Measurements from ENCODE around the gene DNAJC27. TPM values are rescaled to one million over a fixed set of nuclear protein-coding genes. Genes with fewer than 3 reads are reported as not detected.

Gene DNAJC27
- polyA plus RNA-seq, 1 of the 3 experiments (the other 2 are of a cell fraction), result 2.4 TPM

GRCh38 chr2:24894750-24895149 lies 77.0 kb downstream of the DNAJC27 start:
- H3K4me3 ChIP-seq (ENCODE audit: low read depth in 2 of 2, low read length in 1 of 2), result no peak overlapping the region
- H3K4me1 ChIP-seq (ENCODE audit: control insufficient read depth in 1 of 2, insufficient read depth in 2 of 2, low read depth in 1 of 2, low read length in 1 of 2), result no peaks in the 10 kb centered on the region
- H3K27ac ChIP-seq (ENCODE audit: low read depth in 2 of 2, low read length in 1 of 2), result no peak overlapping the region
- ChIA-PET POLR2A (no interaction called here), CTCF (no interaction called here)
- peaks cover 6% of the 10 kb centered on the region for H3F3A ChIP-seq (replicated peaks; ENCODE audit: insufficient read depth)
- peaks cover 0 to 18% of the 10 kb centered on the region in 2 experiments for H3K36me3 ChIP-seq (replicated peaks in 1 of 2; ENCODE audit: control insufficient read depth in 1 of 2, insufficient read depth in 2 of 2, low read length in 1 of 2)
- DNase-seq, result no peak
- no peak overlapping the region for H2AFZ ChIP-seq (ENCODE audit: low read depth)
- no peaks in the 10 kb centered on the region for H3K79me2 ChIP-seq (ENCODE audit: insufficient read depth)
- H3K9me2 ChIP-seq, result no peaks in the 10 kb centered on the region
- H3K9ac ChIP-seq, result no peak overlapping the region
- WGBS (ENCODE audit: low lambda C conversion rate), result 54% methylated on average over 3 of the region's 3 CpGs
- no peak overlapping the region for H3K4me2 ChIP-seq
- TF ChIP-seq JUND (IDR thresholded peaks at IDR 0.05) (no peak), TCF12 (IDR thresholded peaks at IDR 0.05) (no peak), POLR2AphosphoS5 (IDR thresholded peaks at IDR 0.05; ENCODE audit: low read depth, low read length) (no peak), FOSL2 (IDR thresholded peaks at IDR 0.05; ENCODE audit: borderline replicate concordance, low read depth) (no peak), GATA2 (CRISPR knock-in tag; IDR thresholded peaks at IDR 0.05) (no peak), TEAD4 (IDR thresholded peaks at IDR 0.05; ENCODE audit: borderline replicate concordance, insufficient read depth) (no peak), MAX (IDR thresholded peaks at IDR 0.05; ENCODE audit: low read depth) (no peak), GABPA (IDR thresholded peaks at IDR 0.05; ENCODE audit: low read depth) (no peak), RAD21 (IDR thresholded peaks at IDR 0.05; ENCODE audit: low read length) (no peak)
- H4K20me1 ChIP-seq (ENCODE audit: insufficient read depth), result no peaks in the 10 kb centered on the region
- no peaks in the 10 kb centered on the region for H3K27me3 ChIP-seq (ENCODE audit: insufficient read depth)
- peaks cover 17% of the 10 kb centered on the region; the same call in 1 of the 2 replicates for H3K9me3 ChIP-seq

GRCh38 chr2:24893934-24894333 lies 77.8 kb downstream of the DNAJC27 start:
- Histone ChIP-seq H3F3A (replicated peaks; ENCODE audit: insufficient read depth) (peaks cover 6% of the 10 kb centered on the region), H3K27me3 (ENCODE audit: insufficient read depth) (no peaks in the 10 kb centered on the region), H3K4me1 (ENCODE audit: control insufficient read depth in 1 of 2, insufficient read depth in 2 of 2, low read depth in 1 of 2, low read length in 1 of 2) (no peaks in the 10 kb centered on the region), H3K9me3 (peaks cover 17% of the 10 kb centered on the region; the same call in 1 of the 2 replicates), H3K36me3 (replicated peaks in 1 of 2; ENCODE audit: control insufficient read depth in 1 of 2, insufficient read depth in 2 of 2, low read length in 1 of 2) (peaks cover 0 to 16% of the 10 kb centered on the region in 2 experiments), H2AFZ (ENCODE audit: low read depth) (no peak overlapping the region), H3K4me2 (no peak overlapping the region), H3K9me2 (no peaks in the 10 kb centered on the region), H3K9ac (no peak overlapping the region), H3K4me3 (ENCODE audit: low read depth in 2 of 2, low read length in 1 of 2) (no peak overlapping the region), H3K27ac (ENCODE audit: low read depth in 2 of 2, low read length in 1 of 2) (no peak overlapping the region), H3K79me2 (ENCODE audit: insufficient read depth) (no peaks in the 10 kb centered on the region), H4K20me1 (ENCODE audit: insufficient read depth) (no peaks in the 10 kb centered on the region)
- DNase-seq, result no peak
- 70% methylated on average over 3 of the region's 3 CpGs for WGBS (ENCODE audit: low lambda C conversion rate)
- CTCF ChIA-PET, result no interaction called here
- POLR2A ChIA-PET, result no interaction called here
- TF ChIP-seq FOSL2 (IDR thresholded peaks at IDR 0.05; ENCODE audit: borderline replicate concordance, low read depth) (no peak), FOXM1 (IDR thresholded peaks at IDR 0.05; ENCODE audit: low read depth) (no peak), MAX (IDR thresholded peaks at IDR 0.05; ENCODE audit: low read depth) (no peak), SMC3 (IDR thresholded peaks at IDR 0.05; ENCODE audit: low read depth, low read length) (no peak), GABPA (IDR thresholded peaks at IDR 0.05; ENCODE audit: low read depth) (no peak), PBX3 (IDR thresholded peaks at IDR 0.05) (no peak), NRF1 (IDR thresholded peaks at IDR 0.05; ENCODE audit: low read depth, low read length) (no peak), SIN3A (IDR thresholded peaks at IDR 0.05; ENCODE audit: borderline replicate concordance, low read depth, low read length) (no peak), TEAD4 (IDR thresholded peaks at IDR 0.05; ENCODE audit: borderline replicate concordance, insufficient read depth) (no peak), CTCF (IDR thresholded peaks at IDR 0.05) (no peak), RFX5 (IDR thresholded peaks at IDR 0.05; ENCODE audit: low read length) (no peak), ELF1 (IDR thresholded peaks at IDR 0.05) (no peak), USF2 (IDR thresholded peaks at IDR 0.05; ENCODE audit: borderline replicate concordance, low read depth, low read length) (no peak), RAD21 (IDR thresholded peaks at IDR 0.05; ENCODE audit: low read length) (no peak), JUND (IDR thresholded peaks at IDR 0.05) (no peak), IRF3 (IDR thresholded peaks at IDR 0.05; ENCODE audit: low read depth, low read length) (no peak), ZBTB33 (IDR thresholded peaks at IDR 0.05; ENCODE audit: borderline replicate concordance, low read depth) (no peak), CHD2 (IDR thresholded peaks at IDR 0.05; ENCODE audit: low read length, partially characterized antibody) (no peak), FOXJ3 (CRISPR knock-in tag; IDR thresholded peaks at IDR 0.05) (no peak)
